GM12873 (cell line): ENCODE data around the gene DHRS3.

Experiments used
- CTCF ChIP-seq: IDR thresholded peaks from 2 replicates; pipeline ENCODE4 v1.5.1; 2012; ENCODE audit warnings: low read depth, mild to moderate bottlenecking, moderate library complexity, low read length, control low read depth; ENCODE audit not compliant: insufficient read depth; ENCODE audit errors: missing control alignments

The DHRS3 gene

GRCh38 chr1:12556368-12556930 is 61.6 kb downstream of the DHRS3 start:
- TF ChIP-seq CTCF: no peak

GRCh38 chr1:12555411-12556367 is 62.3 kb downstream of the DHRS3 start:
- no peak for TF ChIP-seq CTCF

GRCh38 chr1:12554521-12555305 is 63.3 kb downstream of the DHRS3 start:
- no peak for TF ChIP-seq CTCF

- TF ChIP-seq CTCF: no peak
Measured at GRCh38 chr1:12553963-12554362, 64.0 kb downstream of the DHRS3 start.

- no peak for TF ChIP-seq CTCF
Measured at GRCh38 chr1:12552951-12553921, 64.8 kb downstream of the DHRS3 start.

- TF ChIP-seq CTCF: no peak
Measured at GRCh38 chr1:12552111-12552888, 65.7 kb downstream of the DHRS3 start.
